Osteocyte (in vitro differentiated cells): ENCODE data around the gene PKN2. TPM values are rescaled to one million over a fixed set of nuclear protein-coding genes. Genes with fewer than 3 reads are reported as not detected.

Experiments used
- DNase-seq: peaks from one replicate; pipeline ENCODE4 v3.0.0; 2021; ENCODE audit warnings: mixed read lengths; ENCODE audit not compliant: unreplicated experiment; ENCODE audit errors: extremely low spot score
- H3K27ac Mint-ChIP-seq: one replicate; pipeline ENCODE4 v1.8.0; 2021; ENCODE audit warnings: mild to moderate bottlenecking, mixed read lengths; ENCODE audit not compliant: unreplicated experiment
- H3K27me3 Mint-ChIP-seq: one replicate; pipeline ENCODE4 v1.8.0; 2021; ENCODE audit warnings: mixed read lengths; ENCODE audit not compliant: unreplicated experiment
- H3K36me3 Mint-ChIP-seq: one replicate; pipeline ENCODE4 v1.8.0; 2021; ENCODE audit warnings: mixed read lengths; ENCODE audit not compliant: unreplicated experiment
- H3K4me1 Mint-ChIP-seq: one replicate; pipeline ENCODE4 v1.8.0; 2021; ENCODE audit warnings: mixed read lengths; ENCODE audit not compliant: unreplicated experiment
- H3K4me3 Mint-ChIP-seq: one replicate; pipeline ENCODE4 v1.8.0; 2021; ENCODE audit warnings: mild to moderate bottlenecking, moderate library complexity, mixed read lengths; ENCODE audit not compliant: unreplicated experiment
- H3K9me3 Mint-ChIP-seq: one replicate; pipeline ENCODE4 v1.8.0; 2021; ENCODE audit warnings: mixed read lengths; ENCODE audit not compliant: unreplicated experiment
- CTCF ChIP-seq: fragments of 200-600 bp; sonication (generic); IDR thresholded peaks from 2 replicates; pipeline ENCODE4 v1.5.0; 2021; ENCODE audit warnings: antibody characterized with exemption, mild to moderate bottlenecking, moderate library complexity
- total RNA-seq: library from RNA; stranded (reverse); gene quantifications from 2 replicates; pipeline ENCODE4 v1.2.1, GENCODE V29; 2021

PKN2 gene
- total RNA-seq, 1 donor from 2014 or later: 46.8 TPM

DNA sequence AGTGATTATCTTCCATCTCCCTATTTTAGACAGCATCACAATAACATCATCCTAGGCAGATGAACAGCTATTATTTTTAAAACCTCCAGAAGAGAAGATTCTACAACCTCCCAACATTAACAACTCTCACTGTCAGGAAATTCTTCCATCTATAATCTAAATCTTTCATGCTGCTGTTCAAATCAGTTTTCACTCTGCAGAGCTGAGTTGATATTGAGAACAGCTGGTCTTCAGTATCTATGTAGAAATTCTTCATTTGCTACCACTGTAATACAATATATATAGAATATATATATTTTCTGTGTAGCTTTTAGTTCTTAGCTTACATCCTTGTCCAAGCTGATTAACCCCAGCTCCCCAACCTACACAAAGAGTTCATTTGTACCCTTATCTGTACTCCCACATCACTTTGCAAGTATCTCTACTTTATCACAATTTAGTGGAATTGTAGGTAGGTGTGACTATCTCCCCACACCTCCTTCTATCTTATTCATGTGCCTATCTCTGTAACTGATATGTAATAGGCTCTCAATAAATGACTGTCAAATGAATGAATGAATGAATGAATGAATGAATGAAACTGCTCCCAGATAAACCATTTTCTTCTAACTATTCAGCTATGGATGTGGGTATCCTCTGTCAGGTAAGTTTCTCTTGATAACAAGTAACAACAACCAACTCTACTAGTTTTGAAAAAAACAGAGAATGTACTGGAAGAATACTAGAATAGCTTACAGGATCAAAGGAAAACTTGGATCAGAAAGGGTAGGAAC is 37.4 kb upstream of the PKN2 start:
- Mint-ChIP-seq H3K4me3 (no peak overlapping the region), H3K36me3 (no peaks in the 10 kb centered on the region), H3K27me3 (peaks cover 34% of the 10 kb centered on the region), H3K4me1 (no peaks in the 10 kb centered on the region), H3K27ac (no peak overlapping the region), H3K9me3 (no peaks in the 10 kb centered on the region)
- DNase-seq: no peak
- TF ChIP-seq CTCF: no peak

- H3K4me1 Mint-ChIP-seq: no peaks in the 10 kb centered on the region
- H3K4me3 Mint-ChIP-seq: no peak overlapping the region
- TF ChIP-seq CTCF: no peak
- no peaks in the 10 kb centered on the region for H3K9me3 Mint-ChIP-seq
- DNase-seq: no peak
- peaks cover 34% of the 10 kb centered on the region for H3K27me3 Mint-ChIP-seq
- H3K27ac Mint-ChIP-seq: no peak overlapping the region
- no peaks in the 10 kb centered on the region for H3K36me3 Mint-ChIP-seq
These were observed 36.8 kb upstream of the PKN2 start for GRCh38 chr1:88647249-88647645.

DNA sequence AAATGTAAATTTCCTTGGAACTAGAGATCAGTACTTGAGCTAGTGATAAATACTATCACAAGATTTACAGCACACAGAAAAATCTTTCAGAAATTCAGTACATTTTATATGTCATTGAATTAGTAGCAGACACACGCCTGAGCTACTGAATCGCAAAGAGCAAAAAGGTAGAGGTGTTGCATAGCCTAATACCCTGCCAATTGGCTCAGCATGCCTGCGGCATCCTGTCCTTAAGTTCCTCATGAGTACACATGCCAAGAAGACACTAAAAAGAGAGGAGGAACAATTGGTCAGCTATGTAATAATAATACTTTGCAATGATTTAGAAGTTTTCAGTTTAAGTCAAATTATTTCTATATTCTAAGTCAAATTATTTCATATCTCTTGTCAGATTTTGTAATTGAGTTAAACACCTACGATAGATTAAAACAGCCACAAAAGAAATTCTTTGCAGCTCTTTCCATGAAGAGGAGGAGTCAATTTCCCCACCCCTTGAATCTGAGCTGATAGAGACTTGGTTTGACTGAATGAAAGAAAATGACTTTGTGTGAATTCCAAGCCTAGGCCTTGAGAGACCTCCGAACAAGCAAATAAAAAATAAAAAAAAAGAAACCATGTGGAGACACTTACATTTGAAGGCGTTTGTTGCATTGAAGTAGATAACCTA is 36.2 kb upstream of the PKN2 start:
- Mint-ChIP-seq H3K27ac (no peak overlapping the region), H3K27me3 (peaks cover 32% of the 10 kb centered on the region), H3K36me3 (no peaks in the 10 kb centered on the region), H3K9me3 (no peaks in the 10 kb centered on the region), H3K4me1 (no peaks in the 10 kb centered on the region), H3K4me3 (no peak overlapping the region)
- DNase-seq: no peak
- no peak for TF ChIP-seq CTCF

GRCh38 chr1:88648706-88649105 is 35.4 kb upstream of the PKN2 start:
- Mint-ChIP-seq H3K27ac (no peak overlapping the region), H3K27me3 (peaks cover 27% of the 10 kb centered on the region), H3K4me1 (no peaks in the 10 kb centered on the region), H3K36me3 (no peaks in the 10 kb centered on the region), H3K4me3 (no peak overlapping the region), H3K9me3 (no peaks in the 10 kb centered on the region)
- no peak for DNase-seq
- no peak for TF ChIP-seq CTCF

GRCh38 chr1:88649932-88650331 is 34.1 kb upstream of the PKN2 start:
- Mint-ChIP-seq H3K4me3 (no peak overlapping the region), H3K4me1 (no peaks in the 10 kb centered on the region), H3K27ac (no peak overlapping the region), H3K27me3 (peaks cover 19% of the 10 kb centered on the region), H3K36me3 (no peaks in the 10 kb centered on the region), H3K9me3 (no peaks in the 10 kb centered on the region)
- TF ChIP-seq CTCF: no peak
- DNase-seq: no peak
